ENCODE results near the gene EPOP. TPM values are rescaled to one million over a fixed set of nuclear protein-coding genes. Genes with fewer than 3 reads are reported as not detected.

The EPOP gene
- total and polyA plus RNA-seq, 4 donors, result 0.32 to 1.9 (median 1.1) TPM

DNA sequence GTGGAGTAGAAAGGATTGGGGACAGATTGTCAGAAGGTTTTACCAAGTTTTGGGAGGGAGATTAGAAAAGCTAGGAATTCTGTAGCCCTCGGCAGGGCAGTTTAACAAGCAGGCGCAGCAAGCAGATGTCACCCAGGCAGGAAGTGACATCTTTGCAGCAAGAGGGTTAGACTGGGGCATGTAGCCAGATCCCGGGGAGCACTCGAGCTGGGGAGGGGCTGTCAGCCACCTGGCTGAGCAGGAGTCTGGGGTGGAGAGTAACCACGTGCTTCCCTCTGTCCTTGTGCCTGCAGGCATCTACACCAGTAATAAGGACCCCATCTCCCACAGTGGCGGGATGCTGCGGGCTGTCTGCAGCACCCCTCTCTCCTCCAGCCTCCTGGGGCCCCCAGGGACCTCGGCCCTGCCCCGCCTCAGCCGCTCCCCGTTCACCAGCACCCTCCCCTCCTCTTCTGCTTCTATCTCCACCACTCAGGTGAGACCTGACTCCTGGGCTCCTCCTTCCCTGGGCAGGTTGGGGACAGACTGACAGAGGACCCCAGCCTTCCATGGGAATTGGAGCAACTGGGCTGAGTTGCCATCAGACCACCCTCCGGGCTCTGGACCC is 42.5 kb upstream of the EPOP start (continued):
- no peak for TF ChIP-seq CTCF (IDR thresholded peaks at IDR 0.05; ENCODE audit: low read depth, low read length, missing input control)
- TF ChIP-seq JUND (IDR thresholded peaks at IDR 0.05), result no peak

DNA sequence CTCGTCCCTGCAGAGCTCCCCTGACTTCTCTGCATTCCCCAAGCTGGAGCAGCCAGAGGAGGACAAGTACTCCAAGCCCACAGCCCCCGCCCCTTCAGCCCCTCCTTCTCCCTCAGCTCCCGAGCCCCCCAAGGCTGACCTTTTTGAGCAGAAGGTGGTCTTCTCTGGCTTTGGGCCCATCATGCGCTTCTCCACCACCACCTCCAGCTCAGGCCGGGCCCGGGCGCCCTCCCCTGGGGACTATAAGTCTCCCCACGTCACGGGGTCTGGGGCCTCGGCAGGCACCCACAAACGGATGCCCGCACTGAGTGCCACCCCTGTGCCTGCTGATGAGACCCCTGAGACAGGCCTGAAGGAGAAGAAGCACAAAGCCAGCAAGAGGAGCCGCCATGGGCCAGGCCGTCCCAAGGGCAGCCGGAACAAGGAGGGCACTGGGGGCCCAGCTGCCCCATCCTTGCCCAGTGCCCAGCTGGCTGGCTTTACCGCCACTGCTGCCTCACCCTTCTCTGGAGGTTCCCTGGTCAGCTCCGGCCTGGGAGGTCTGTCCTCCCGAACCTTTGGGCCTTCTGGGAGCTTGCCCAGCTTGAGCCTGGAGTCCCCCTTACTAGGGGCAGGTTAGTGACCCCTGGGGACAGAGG is 41.7 kb upstream of the EPOP start:
- Histone ChIP-seq H3K4me3 (ENCODE audit: low read depth in 1 of 3, low read length in 3 of 3) (no peak overlapping the region), H3K4me1 (ENCODE audit: control insufficient read depth in 4 of 4, insufficient read depth in 4 of 4, low read length in 3 of 4) (peaks cover 0 to 4% (median 0%) of the 10 kb centered on the region in 4 donors), H3K27me3 (ENCODE audit: control insufficient read depth in 4 of 4, insufficient read depth in 4 of 4, low read length in 3 of 4) (no peaks in the 10 kb centered on the region), H3K9ac (ENCODE audit: low read depth in 1 of 2, low read length in 2 of 2) (no peak overlapping the region), H3K9me3 (ENCODE audit: control insufficient read depth in 4 of 4, low read length in 3 of 4) (no peaks in the 10 kb centered on the region), H3K27ac (ENCODE audit: low read depth in 1 of 2, low read length in 2 of 2) (no peak overlapping the region), H3K36me3 (ENCODE audit: control insufficient read depth in 4 of 4, insufficient read depth in 3 of 4, low read depth in 1 of 4, low read length in 3 of 4) (peaks cover 7 to 54% (median 15%) of the 10 kb centered on the region in 4 donors)
- TF ChIP-seq MAX (IDR thresholded peaks at IDR 0.05) (no peak), TAF1 (conservative IDR thresholded peaks at IDR 0.05) (no peak), GABPA (IDR thresholded peaks at IDR 0.05 in 1 of 2, conservative IDR thresholded peaks at IDR 0.05 in 1 of 2) (no peak), ZBTB33 (IDR thresholded peaks at IDR 0.05) (no peak), NR2F2 (IDR thresholded peaks at IDR 0.05) (no peak), HNF4A (conservative IDR thresholded peaks at IDR 0.05) (no peak)
- 89% methylated on average over 18 of the region's 18 CpGs for WGBS
- DNase-seq (ENCODE audit: low spot score), result no peak

GRCh38 chr17:38715216-38715943 is 40.6 kb upstream of the EPOP start:
- Histone ChIP-seq H3K4me3 (ENCODE audit: low read depth in 1 of 3, low read length in 3 of 3) (no peak overlapping the region), H3K4me1 (ENCODE audit: control insufficient read depth in 4 of 4, insufficient read depth in 4 of 4, low read length in 3 of 4) (peaks cover 0 to 4% (median 0%) of the 10 kb centered on the region in 4 donors), H3K27ac (ENCODE audit: low read depth in 1 of 2, low read length in 2 of 2) (no peak overlapping the region), H3K9ac (ENCODE audit: low read depth in 1 of 2, low read length in 2 of 2) (no peak overlapping the region), H3K9me3 (ENCODE audit: control insufficient read depth in 4 of 4, low read length in 3 of 4) (no peaks in the 10 kb centered on the region), H3K36me3 (ENCODE audit: control insufficient read depth in 4 of 4, insufficient read depth in 3 of 4, low read depth in 1 of 4, low read length in 3 of 4) (peaks cover 6 to 47% (median 15%) of the 10 kb centered on the region in 4 donors), H3K27me3 (ENCODE audit: control insufficient read depth in 4 of 4, insufficient read depth in 4 of 4, low read length in 3 of 4) (no peaks in the 10 kb centered on the region)
- WGBS, result 91% methylated on average over 9 of the region's 9 CpGs
- DNase-seq (ENCODE audit: low spot score), result no peak
- TF ChIP-seq MAX (IDR thresholded peaks at IDR 0.05) (no peak), RXRA (IDR thresholded peaks at IDR 0.05) (no peak)
